RCC 7860 (cell line): Measurements from ENCODE around the gene EPHB1.

Experiments
- DNase-seq: peaks from one replicate; pipeline ENCODE4 v3.0.0-alpha.2; 2015; ENCODE audit warnings: low spot score
- FAIRE-seq: peaks from 2 replicates; lab custom pipeline; 2012; peaks lifted over from hg19 to GRCh38; lab: Jason Lieb, UNC

EPHB1 gene

GRCh38 chr3:134839990-134840389 is 44.9 kb downstream of the EPHB1 start:
- DNase-seq (no peak), FAIRE-seq (no peak)

GRCh38 chr3:134840459-134840858 is 45.4 kb downstream of the EPHB1 start:
- no peak for FAIRE-seq
- no peak for DNase-seq

DNA sequence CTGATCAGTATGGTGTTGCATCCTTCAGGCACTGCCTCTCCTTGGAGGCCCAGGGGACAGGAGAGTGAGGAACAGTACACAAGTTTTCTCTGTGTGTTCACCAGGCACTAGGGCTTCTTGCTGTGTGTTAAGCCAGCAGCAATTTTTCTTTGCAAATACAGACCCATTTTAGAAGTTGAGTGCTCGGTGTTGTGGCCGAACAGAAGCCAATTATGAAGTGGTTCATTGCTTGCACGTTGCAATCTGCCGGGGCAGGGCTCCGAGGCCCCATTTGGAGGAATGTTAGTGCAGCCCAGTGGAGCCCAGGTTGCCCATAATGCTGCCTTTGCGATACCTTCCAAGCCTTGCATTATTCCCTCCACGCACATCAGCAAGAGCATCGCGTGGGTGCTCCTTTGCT is 51.0 kb downstream of the EPHB1 start:
- FAIRE-seq = no peak
- DNase-seq = no peak

GRCh38 chr3:134846911-134847317 is 51.9 kb downstream of the EPHB1 start:
- peak; percentile 98 for FAIRE-seq
- peak; percentile 98 for DNase-seq

DNA sequence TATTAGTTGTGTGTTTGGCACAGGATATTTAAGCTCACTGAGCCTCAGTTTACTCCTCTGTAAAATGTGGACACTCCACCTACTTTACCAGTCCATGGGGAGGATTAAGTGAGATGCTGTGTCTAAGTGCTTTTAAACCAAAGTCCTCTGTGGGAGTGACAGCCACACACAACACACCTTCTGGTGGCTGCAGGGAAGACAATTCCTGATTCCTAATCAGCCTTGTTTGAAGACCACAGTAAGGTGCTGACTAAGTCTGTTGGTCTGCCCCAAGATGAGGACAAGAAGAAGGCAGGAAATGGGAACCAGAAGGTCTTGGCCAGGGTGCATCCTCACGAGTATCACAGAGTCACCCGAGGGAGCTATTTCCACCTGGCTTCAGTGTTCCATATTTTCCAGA is 52.3 kb downstream of the EPHB1 start:
- FAIRE-seq = no peak
- DNase-seq = peak; percentile 60

DNA sequence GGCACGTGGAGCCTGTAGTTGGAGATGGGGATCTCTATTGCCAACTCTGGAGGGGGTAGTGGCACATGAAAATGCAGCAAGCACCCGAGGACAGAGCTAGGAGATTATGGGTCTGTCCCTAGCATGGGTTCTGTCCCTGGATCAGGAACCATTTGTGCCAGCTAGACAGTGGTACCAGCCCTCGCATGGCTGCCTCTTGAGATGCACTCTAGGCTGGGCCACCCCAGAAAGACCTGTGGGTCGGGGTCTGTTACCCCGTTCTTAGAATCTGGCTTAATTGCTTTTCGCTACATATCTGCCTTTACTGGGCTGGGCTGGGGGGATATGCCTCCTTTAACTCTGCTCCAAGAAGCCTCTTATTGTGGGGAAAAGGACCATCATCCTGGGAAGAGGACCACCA is 54.5 kb downstream of the EPHB1 start:
- DNase-seq (no peak), FAIRE-seq (no peak)

DNA sequence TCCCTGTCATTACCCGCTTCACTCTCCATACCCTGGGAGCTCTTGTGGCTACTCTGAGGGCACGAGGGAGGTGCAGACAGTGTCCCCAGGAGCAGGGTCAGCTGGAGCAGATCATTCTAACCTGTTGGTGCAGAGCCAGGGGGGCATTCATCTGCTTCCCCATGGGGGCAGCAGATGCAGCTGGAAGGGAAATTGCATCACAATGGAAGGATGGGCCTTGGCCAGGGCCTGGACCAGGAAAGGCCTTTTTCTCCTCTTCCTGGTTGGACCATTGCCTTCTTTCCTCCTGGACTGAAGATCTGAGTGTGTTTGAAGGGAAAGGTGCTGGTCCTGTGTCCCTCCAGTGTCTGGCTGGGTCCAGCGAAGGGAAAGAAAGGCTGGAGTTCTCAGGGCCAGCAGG is 55.7 kb downstream of the EPHB1 start:
- no peak for FAIRE-seq

GRCh38 chr3:134852132-134852531 is 57.1 kb downstream of the EPHB1 start:
- FAIRE-seq = no peak
- no peak for DNase-seq

More for the DNA sequence above, 55.7 kb downstream of the EPHB1 start:
- DNase-seq = no peak

- no peak for FAIRE-seq
- no peak for DNase-seq
Measured at GRCh38 chr3:134852893-134853351, 57.9 kb downstream of the EPHB1 start.

GRCh38 chr3:134854254-134854653 is 59.2 kb downstream of the EPHB1 start:
- DNase-seq (no peak), FAIRE-seq (no peak)

- DNase-seq = no peak
- no peak for FAIRE-seq
Measured at GRCh38 chr3:134857356-134857755, 62.3 kb downstream of the EPHB1 start.

DNA sequence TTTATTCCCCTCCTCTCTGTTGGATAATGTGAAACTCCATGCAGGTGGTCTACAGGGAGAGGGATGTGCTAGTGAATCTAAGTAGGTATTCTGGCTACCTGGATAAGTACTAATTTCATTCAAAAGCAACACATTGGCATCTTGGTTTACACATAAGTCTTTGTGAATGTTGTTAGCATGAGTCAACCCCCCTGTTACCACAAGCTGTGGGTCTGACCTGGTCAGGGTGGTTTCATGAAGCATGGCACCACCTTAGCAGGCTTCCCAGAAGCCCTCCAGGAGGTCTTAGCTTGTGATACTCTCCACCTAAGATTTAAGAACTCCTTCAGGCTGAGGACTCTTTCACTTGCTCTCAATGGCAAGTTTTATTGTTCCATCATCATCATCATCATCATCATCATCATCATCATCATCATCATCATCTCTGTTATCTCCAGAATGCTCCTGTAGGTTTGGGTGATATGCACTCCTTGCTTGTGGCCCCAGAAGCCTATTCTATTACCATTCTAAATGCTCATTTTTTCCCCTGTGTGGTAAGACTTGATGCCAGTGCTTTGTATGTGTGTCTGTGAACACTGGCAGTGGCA is 62.8 kb downstream of the EPHB1 start:
- FAIRE-seq = no peak
- DNase-seq = no peak

GRCh38 chr3:134858441-134859035 is 63.5 kb downstream of the EPHB1 start:
- DNase-seq (no peak), FAIRE-seq (no peak)

DNA sequence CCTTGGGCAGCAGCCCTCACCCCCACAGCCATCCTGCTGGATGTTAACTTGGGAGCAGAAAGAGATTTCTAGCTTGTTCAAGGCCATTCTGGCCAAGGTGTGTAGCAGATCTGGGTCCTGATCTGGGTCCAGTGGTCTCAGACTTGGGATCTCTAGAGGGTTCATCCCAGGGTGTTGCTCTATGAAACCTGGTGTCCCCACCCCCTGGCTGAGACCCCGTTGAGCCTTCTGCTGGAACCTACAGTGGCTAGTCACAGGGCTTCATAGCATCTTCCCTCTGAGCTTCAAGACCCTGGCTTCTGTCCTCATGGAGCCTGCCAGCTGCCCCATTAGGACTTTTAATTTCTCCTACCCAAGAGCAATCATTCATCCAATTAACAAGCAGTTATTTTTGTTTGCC is 64.3 kb downstream of the EPHB1 start:
- FAIRE-seq = no peak
- no peak for DNase-seq

GRCh38 chr3:134860141-134860540 is 65.1 kb downstream of the EPHB1 start:
- DNase-seq (no peak), FAIRE-seq (no peak)

DNA sequence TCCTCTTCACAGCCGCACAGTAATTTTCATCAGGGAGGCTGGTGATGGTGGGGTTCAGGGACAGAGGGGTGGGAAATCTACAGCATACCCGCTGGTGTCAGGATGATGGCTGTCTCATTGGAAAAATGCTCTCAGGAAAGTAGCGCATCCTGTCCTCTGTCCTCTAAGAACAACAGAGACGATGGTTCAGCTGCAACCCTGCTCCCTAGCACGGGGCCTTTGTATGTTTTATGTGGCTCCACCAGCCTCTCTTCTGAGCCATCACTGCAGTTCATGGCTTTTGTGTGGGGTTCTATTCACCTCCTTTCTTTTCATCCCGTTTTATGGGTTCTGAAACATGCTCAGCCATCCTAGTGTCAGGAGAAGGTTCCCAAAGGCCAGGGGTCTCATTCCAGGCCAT is 68.9 kb downstream of the EPHB1 start:
- DNase-seq = no peak
- no peak for FAIRE-seq

DNA sequence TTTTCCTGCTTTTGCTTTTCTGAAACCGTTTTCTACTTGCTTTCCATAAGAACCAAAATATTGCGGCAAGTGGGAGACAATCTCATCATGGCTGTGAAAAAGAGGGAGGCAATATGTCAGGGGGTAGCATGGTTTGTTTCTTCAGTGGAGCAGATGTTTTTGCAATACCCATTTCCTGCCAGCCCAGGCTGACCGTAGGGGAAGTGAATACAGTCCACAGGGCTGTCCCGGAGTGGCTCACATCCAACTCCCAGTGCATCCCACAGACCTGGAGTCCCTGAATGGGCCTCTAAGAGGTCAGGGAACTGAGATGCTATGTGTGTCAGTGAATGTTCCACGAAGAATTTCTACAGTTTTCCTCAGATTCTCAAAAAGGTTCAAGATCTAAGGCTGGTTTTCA is 69.6 kb downstream of the EPHB1 start:
- no peak for DNase-seq
- no peak for FAIRE-seq

DNA sequence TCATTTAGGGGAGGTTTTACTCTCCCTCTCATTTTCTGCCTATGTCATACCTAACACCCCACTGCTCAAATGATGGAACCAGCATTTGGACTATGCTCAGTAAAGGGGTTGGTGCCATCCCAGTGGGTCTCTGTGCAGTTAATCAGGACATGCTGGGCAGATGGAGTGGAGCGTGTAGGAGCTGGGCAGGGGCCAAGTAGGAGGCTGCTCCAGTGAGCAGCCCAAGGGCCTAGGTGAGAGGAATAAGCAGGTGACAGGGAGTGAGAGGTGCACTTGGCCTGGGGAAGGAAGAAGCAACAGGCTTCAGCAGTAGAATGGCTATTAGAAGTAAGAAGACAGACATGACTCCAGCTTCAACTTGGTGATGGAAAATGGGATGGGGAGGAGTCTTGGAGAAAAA is 72.2 kb downstream of the EPHB1 start:
- no peak for FAIRE-seq

DNA sequence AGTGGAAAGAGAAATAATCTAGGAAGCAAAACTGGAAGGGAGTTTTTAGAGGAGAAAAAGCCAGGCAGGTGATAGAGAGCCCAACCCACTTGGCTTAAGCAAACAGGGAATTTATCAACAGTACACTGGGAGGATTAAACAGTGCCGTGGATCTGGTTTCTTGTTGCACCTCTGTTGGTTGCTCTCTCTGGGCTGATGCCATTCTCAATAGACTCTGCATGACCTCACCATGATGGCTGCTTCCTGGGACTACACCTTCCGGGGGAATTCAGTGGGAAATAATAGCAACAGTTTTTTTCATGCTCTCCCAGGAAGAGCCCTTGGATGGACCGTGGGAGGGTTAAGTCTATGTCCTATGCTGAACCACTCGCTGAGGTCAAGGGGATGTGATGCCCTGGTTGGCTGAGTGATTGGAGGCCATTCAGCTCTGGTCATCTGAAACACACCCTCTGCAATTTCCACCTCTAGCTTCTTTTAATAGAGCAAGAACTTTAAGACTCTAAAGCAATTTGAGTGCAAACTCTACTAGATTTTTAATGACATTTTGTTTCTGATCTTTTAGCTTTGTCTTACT is 74.2 kb downstream of the EPHB1 start:
- DNase-seq (no peak), FAIRE-seq (no peak)

More for the DNA sequence above, 72.2 kb downstream of the EPHB1 start:
- DNase-seq = no peak

DNA sequence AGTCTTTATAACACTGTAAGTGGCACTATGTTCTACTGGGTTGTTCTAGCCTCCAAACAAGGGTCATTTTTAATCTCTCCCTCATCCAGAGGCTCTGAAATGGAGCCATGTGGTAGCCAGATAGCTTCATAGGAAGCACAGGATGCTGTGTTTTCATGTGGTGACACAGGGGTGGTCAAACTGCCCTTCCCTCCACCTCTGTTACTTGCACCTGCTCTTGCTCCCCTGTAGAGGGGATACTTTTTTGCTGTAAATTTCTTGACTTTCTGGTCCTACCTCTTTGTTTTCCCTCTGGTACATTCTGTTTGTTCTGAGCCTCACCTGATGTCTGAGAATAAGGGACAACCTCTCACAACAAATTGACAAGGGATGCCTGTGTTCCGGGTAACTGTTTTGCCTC is 76.8 kb downstream of the EPHB1 start:
- no peak for FAIRE-seq

GRCh38 chr3:134872440-134873388 is 77.7 kb downstream of the EPHB1 start:
- DNase-seq = no peak

More for the DNA sequence above, 76.8 kb downstream of the EPHB1 start:
- no peak for DNase-seq

More at GRCh38 chr3:134872440-134873388, 77.7 kb downstream of the EPHB1 start:
- no peak for FAIRE-seq
